Measurements from ENCODE around the gene UBE2C.

The UBE2C gene

DNA sequence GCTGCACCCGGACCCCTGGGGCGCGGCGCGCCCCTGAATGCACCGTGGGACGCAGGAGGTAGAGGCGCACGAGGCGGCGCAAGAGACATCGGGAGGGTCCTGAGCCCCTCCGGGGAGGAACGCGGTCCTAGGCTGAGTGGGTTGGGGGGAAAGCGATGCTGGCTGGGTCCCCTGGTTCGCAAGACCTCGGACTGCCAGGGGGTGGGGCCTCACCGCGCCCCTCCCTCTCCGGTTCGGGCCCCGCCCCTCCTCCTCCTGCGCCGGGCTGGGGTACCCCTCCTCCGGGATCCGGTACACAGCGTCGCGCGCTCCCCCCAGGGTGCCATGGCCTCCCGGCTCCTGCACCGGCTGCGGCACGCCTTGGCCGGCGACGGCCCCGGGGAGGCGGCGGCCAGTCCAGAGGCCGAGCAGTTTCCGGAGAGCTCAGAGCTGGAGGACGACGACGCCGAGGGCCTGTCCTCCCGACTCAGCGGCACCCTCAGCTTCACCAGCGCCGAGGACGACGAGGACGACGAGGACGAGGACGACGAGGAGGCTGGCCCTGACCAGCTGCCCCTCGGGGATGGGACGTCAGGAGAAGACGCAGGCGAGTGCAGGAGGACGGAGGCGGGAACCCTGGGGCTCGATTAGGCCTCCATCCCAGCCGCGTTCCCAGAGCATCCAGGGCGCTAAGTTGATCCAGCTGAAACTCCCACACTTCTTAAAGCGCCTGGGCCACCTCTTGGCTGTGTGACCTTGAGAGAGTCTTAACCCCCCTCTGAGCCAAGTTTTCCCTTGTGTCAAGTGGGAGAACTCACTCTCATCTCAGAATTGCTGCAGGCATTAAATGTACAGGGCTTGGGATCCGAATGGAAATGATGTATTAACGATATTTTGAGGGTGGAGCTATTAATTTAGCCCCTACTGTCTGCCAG is 21.7 kb downstream of the UBE2C start:
- no peak for FAIRE-seq

DNA sequence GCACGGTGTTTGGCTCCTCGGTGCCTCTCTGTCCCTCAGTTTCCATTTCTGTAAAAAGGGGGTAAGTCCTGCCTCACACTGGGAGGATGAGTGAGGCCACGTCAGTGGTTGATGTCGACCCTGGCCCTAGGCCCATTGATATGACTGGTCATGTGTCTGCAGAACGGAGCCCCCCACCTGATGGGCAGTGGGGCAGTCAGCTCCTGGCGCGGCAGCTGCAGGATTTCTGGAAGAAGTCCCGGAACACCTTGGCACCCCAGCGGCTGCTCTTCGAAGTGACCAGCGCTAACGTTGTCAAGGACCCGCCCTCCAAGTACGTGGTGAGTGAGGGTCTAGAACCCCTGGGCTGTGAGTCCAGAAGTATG is 22.3 kb downstream of the UBE2C start:
- no peak for FAIRE-seq

DNA sequence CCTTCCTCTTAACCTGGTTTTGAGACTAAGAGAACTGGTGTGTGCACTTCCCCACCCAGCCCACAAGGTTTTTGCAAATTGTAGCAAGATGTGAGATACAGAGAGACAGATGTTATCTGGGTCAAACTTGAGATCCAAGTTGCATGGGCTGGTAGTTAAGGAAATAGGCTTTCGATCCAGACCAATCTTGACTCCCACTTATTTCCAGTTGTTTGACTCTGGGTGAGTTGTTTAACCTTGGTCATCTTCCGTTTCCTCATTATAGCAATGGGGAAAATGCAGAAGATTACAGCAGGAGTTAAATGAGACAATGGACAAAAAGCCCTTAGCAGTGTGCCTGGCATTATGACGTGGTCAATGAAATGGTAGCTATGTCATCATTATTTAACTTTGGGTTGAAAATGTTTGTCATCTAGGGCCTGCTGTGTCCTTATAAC is 22.9 kb downstream of the UBE2C start:
- no peak for FAIRE-seq

DNA sequence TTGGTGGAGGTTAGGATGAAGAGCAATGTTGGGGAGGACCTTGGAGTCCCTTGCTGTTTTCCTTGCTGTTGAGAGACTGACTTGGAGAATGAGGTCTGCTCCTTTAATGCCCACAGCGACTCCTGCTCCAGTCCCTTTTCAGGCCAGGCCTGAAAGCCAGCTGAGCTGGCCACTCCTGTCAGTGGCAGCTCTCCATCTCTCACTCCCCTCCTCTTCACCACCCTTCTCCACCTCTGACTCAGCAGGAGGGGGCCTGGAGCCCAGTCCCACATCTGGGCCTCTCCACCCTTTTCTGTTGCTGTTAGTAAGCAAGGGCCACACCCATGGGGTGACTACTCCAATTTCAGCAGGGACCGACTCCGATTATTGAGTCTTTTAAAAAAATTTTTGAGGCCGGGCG is 23.4 kb downstream of the UBE2C start:
- FAIRE-seq: no peak

DNA sequence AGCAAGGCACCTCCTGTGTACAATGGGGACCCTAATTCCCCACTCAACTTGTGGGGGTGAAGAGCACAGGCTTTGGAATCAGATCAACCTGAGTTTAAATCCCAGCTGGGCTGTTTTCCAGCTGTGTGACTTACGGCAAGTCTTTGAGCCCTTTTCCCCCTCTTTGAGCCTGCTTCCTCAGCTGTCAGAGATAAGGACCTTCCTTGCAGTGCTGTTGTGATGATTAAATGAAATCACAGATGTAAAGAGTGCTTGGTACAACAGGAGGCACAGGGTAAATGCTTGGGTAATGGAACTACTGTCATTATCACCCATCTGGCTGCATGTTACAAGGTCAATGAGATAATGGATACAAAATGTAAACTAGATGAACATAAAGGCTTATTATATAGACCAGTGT is 24.4 kb downstream of the UBE2C start:
- FAIRE-seq: no peak

DNA sequence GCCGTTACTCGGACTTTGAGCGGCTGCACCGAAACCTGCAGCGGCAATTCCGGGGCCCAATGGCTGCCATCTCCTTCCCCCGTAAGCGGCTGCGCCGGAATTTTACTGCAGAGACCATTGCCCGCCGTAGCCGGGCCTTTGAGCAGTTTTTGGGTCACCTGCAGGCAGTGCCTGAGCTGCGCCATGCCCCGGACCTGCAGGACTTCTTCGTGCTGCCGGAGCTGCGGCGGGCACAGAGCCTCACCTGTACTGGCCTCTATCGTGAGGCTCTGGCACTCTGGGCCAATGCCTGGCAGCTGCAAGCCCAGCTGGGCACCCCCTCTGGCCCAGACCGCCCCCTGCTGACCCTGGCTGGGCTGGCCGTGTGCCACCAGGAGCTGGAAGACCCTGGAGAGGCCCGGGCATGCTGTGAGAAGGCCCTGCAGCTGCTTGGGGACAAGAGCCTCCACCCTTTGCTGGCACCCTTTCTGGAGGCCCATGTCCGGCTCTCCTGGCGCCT is 28.3 kb downstream of the UBE2C start:
- no peak for FAIRE-seq

DNA sequence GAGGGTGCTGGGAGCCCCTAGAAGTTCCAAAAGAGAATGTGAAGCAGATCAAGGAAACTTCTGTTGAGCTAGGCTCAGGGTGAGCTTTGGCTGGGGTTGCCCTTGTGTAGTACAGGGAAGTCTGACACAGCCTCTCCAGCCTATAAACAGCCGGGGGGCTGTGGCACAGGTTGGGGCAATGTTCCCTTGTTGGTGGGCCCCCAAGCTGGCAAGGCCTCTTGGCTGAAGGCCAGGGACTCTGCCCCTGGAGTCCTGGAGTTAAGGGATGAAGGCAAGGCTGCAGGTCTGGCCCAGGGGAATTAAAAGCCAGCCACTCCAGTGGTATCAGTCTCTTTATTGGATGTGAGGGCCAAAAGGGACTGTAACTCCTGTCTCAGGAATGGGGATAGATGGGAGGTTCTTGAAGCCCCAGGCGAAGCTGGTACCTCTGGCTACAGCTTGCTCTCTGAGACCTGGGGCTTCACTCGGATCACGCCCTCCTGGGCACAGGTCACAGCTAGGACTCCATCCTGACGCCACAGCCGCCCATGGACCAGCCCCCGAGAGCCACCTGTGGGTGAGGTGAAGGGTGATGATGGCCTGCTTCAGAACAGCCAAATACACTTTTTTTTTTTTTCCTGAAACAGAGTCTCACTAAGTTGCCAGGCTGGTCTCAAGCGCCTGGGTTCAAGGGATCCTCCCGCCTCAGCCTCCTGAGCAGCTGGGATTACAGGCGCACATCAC is 29.1 kb downstream of the UBE2C start:
- no peak for FAIRE-seq

DNA sequence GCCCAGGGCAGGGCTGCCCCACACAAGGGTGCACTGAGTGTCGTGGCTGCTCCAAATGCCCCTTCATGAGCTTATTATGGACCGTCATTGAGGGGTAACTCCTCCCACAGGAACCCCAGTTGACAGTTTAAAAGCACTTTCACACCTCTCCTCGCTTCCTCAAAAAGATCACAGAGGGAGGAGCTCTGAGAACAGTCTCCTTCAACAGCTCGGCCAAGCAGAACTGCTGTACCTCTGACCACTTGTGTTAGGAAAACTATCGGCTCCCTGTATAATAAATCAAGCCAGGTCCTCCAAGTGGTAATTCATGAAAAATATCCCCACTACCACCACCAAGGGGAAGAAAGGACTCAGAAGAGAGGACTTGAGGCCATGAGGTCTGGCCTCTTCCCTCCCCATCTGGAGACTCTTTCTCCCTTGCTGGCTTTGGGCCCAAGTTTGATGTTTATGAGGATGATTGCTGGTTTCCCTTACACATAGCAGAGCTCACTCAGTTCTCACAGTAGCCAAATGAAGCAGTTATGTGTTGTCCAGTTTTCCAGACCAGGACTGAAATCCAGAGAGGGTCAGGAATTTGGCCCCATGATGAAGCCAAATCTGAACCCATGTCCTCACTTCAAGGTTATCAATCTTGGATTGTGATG is 29.8 kb downstream of the UBE2C start:
- no peak for FAIRE-seq

DNA sequence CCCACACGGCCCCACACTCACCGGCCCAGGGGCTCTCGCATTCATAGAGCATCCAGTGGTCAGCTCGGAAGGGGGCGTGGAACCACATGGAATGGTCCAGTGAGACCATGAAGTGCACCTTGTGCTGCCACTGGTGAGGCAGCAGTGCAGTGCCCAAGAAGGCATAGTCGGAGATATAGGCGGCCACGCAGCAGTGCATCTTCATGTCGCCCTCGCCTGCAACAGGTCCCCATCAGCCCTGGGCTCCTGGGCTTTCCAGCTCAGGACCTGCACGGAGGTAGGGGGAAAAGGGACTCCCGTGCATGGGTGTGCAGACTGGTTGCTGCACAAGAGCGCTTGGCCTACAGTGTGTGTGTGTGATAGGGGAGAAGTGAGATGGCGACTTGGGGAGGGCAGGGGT is 31.1 kb downstream of the UBE2C start:
- no peak for FAIRE-seq

DNA sequence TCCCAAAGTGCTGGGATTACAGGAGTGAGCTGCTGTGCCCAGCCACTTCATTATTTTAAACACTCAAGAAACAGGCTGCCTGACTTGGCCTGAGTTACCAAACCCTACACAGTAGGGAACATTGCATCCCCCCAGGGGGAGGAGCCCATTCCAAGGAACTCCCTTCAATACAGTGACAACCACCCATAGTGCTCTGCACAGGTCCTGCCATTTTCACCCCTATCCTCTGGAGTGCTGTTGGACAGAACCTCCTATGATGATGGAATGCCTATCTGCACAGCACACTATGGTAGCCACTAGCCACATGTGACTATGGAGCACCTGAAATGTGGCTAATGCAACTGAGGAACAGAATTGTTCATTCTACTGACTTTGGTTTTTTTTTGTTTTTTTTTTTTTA is 33.0 kb downstream of the UBE2C start:
- FAIRE-seq: no peak

DNA sequence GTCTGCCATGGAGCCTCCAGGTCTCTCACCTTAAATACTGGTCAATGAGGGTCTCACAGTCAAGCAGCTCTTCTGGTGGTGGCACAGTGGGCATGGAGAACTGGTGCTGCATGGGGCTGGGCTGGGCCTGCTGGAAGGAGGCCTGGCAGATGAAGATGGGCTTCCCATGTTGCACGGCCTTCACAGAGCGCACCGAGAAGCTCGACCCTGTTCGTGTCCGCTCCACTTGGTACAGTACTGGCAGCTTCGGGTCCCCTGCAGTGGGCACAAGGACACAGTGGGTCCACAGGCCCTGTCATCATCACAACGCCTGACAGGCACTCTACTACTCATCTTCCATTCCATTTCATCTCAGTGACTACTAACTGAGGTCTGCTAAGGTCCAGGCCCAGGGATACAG is 36.0 kb downstream of the UBE2C start:
- FAIRE-seq: no peak

DNA sequence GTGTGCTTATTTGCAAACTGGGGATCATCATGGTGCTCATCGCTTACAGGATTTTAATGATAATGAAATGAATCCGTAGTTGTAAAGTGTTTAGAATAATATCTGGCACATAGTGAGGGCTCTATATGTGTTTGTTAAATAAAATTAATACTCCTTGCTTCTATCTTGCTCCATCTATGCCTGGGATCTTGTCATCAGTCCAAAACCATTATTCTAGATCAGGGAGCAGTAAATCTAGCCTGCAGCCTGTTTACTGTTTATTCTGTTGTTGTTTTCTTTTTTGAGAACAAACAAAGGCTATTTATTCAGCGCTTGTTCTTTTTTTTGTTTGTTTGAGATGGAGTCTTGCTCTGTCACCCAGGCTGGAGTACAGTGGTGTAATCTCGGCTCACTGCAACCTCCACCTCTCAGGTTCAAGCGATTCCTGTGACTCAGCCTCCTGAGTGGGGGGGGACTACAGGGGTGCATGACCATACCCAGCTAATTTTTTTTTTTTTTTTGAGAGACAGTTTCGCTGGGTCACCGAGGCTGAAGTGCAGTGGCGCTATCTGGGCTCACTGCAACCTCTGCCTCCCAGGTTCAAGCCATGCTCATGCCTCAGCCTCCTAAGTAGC is 36.6 kb downstream of the UBE2C start:
- no peak for FAIRE-seq

DNA sequence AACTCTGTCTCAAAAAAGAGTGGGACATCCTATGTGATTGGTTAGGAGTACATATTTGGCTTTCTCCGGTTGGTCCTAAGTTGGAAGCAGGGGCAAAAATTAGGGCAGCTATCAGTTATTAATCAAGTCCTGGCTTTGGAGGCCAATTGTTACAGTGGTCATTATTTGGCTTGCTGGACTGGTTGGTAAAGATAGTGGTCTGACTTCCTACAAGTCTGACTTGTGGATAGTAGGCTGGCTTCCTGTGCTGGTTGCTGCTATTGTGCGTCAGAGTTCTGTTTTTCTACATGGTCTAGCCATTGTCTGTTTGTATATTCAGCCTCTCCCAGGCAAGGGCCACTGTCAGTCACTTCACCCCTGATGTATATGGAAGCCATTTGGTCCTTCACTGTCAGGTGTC is 37.8 kb downstream of the UBE2C start:
- no peak for FAIRE-seq

DNA sequence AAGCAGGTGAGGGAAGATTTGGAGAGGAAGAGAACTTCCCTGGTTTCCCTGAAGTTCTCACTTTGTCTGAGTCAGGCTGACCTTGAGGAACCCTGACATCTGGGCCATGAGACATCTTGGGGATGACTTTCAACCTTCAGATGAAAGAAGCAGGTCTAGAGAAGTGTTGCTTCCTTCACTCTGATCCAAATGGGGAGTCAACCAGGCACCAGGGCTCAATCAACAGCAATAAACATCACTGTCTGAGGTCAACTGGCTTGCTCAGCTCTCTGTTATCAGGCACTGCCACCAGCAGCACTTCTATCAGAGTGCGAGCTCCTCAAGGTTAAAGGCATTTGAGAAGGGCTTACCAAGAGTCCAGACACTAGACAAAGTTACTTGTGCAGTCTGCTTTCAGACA is 38.5 kb downstream of the UBE2C start:
- no peak for FAIRE-seq

DNA sequence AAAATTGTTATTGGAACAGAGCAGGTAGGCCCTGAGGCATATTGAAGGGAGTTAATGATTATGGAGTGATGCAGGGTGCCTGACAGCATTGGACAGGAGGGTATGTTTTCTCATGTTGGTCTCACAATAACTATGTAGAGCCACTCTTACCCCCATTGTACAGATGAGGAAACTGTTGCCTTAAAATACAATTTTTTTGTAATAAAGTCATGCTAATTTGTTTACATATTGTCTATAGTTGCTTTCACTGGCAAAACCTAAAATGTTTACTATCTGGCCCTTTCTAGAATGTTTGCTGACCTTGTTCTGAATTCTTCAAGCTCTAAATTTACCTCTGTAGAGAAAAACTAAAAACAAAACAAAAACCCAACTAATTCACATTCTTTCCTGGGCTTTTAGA is 39.1 kb downstream of the UBE2C start:
- no peak for FAIRE-seq

DNA sequence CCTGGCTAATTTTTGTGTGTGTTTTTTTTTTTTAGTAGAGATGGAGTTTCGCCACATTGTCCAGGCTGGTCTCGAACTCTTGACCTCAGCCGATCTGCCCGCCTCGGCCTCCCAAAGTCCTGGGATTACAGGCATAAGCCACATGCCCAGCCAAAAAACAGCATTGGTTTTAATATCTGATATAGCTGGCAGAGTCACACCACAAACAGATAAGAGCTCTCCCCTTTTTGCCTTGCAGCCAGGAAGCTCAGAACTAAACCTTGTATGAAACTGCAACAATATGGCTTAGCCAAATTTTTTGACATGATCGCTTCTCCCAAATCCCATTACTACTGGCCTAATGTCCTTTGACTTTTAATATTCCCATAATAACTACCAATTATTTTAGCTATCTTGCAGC is 39.9 kb downstream of the UBE2C start:
- FAIRE-seq: no peak

DNA sequence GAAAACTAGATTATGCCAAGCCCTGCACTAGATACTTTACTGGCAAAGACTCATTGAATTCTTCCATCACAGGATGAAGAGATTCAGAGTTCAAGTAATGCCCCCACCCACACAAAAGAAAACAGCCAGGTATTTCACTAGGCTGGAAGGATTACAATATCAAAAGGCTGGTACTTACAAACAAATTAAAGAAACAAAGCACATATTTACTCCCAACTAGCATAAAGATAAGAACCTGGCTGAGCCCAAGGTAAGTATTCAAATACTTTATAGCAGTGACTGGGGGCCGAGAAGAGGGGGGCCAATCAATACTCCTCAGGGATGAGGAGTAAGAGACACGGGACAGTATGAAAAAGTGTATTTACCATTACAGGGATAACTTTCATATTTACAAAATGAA is 41.0 kb downstream of the UBE2C start:
- FAIRE-seq: no peak

DNA sequence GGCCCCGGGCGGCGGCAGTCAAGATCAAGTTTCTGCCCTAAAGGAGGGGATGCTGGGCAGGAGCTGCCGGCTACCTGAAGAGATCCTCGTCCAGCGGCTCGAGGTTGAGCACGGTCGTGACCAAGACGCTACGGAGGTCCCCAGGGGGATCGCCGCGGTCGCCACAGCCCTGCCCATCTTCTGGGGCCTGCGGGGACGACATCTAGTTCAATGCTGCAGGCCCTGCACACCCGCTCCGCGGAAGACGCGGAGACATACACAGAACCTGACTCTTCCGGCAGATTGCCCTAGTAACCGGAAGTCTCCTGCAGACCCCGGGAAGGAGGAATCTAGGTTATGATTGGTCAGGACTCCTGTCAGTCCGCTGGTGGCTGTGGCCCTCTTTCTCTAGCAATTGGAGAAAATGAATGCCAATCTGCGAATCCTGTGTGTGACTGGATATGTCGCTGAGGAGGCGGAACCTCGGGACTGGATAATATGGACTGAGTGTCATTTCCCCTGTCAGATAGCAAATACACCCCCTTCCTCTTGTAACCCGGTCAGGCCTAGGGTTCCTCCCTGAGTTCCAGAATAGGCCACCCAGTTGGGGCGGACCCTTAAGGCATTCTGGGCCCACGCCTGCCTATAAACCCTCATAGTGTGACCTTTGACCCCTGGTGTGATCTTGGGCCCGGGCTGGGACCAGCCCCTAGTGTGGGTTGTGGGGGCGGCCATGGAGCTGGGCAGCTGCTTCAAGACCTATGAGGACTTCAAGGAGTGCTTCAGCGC is 44.9 kb downstream of the UBE2C start, which contains the start of the genes ACOT8 and ZSWIM3:
TSS of gene ACOT8 (minus strand) at position 279 of the 768 bp plus-strand sequence. CDS start at position 202, 77 bp downstream.
TSS of gene ZSWIM3 (plus strand) at position 501 of the 768 bp plus-strand sequence. CDS start at position 713, 212 bp downstream.
- FAIRE-seq: peak; percentile 89

DNA sequence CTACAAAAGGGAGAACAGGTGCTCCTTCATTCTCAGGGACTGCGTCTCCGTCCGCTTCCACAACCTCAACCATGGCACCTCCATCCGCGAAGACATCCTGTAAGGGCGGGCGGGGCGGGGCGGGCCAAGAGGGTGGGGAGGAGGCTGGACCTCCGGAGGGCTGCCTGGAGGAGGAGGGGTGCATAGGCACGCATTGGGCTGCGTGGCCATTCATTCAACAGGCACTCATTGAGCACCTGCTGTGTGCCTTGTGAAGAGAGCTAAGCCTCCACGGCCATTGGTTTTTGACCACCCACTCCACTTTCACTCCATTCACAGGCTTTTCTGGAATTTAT is 45.4 kb downstream of the UBE2C start:
- no peak for FAIRE-seq

DNA sequence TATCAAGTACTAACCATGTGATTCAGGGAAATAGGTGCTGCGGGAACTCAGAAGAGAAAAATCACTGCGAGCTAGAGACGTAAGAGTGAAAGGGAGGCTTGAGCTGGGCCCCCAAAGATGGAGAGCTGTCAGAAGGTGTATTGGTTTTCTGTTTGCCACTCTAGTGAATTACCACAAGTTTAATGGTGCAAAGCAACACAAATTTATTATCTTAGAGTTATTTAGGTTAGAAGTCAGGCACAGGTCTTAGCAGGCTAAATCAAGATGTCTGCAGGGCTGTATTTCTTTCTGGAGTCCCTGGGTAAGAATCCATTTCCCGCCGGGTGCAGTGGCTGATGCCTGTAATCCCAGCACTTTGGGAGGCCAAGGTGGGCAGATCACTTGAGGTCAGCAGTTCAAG is 47.5 kb downstream of the UBE2C start:
- no peak for FAIRE-seq

DNA sequence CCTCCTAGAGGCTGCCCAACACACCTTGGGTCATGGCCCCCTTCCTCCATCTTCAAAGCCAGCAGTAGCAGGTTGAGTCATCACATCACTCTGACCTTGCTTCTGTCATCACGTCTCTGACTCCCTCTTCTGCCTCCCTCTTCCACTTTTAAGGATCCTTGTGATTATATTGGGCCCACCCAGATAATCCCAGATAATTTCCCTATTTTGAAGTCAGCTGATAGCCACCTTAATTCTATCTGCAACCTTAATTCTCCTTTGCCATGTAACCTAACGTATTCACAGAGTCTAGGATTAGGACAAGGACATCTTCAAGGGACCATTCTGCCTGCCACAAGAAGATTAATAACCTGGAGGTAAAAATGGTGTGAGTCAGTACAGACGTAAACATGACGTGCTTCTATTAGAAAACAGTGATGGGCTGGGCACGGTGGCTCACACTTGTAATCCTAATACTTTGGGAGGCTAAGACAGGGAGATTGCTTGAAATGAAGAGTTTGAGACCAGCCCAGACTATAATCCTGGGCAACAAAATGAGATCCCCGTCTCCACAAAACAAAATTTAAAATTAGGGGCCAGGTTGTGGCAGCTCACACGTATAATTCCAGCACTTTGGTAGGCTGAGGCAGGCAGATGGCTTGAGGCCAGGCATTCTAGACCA is 48.2 kb downstream of the UBE2C start:
- no peak for FAIRE-seq
